Karpas-422 (cell line): ENCODE data around the gene CHPF. TPM values are rescaled to one million over a fixed set of nuclear protein-coding genes. Genes with fewer than 3 reads are reported as not detected.
A peak's percentile ranks its signal among the peaks of the same experiment; 100 is the strongest.

Experiments
- DNase-seq: peaks from one replicate; pipeline ENCODE4 v3.0.0-alpha.2; 2015
- H2AFZ ChIP-seq: fragments of 200-600 bp; sonication (generic); 2 replicates; pipeline ENCODE4 v1.6.1; 2014; ENCODE audit warnings: antibody characterized with exemption, low read length, mixed read lengths
- H3K27ac ChIP-seq: fragments of 200-600 bp; sonication (generic); 2 replicates; pipeline ENCODE4 v1.5.1; 2014; ENCODE audit warnings: mild to moderate bottlenecking, low read length, moderate library complexity
- H3K27me3 ChIP-seq: fragments of 200-600 bp; sonication (generic); 2 replicates; pipeline ENCODE4 v1.6.1; 2014; ENCODE audit warnings: low read length, mixed read lengths
- H3K36me3 ChIP-seq: fragments of 200-600 bp; sonication (generic); 2 replicates; pipeline ENCODE4 v1.6.1; 2014; ENCODE audit warnings: low read length, mixed read lengths; ENCODE audit not compliant: insufficient read depth
- H3K4me1 ChIP-seq: fragments of 200-600 bp; sonication (generic); 2 replicates; pipeline ENCODE4 v1.6.1; 2014; ENCODE audit warnings: mild to moderate bottlenecking, low read length, mixed read lengths
- H3K4me2 ChIP-seq: fragments of 200-600 bp; sonication (generic); 2 replicates; pipeline ENCODE4 v1.6.1; 2014; ENCODE audit warnings: low read length, low read depth, mild to moderate bottlenecking; ENCODE audit not compliant: poor library complexity, severe bottlenecking
- H3K4me3 ChIP-seq: fragments of 200-600 bp; sonication (generic); 2 replicates; pipeline ENCODE4 v1.5.1; 2014; ENCODE audit warnings: mild to moderate bottlenecking, antibody characterized with exemption, low read length, mixed read lengths
- H3K79me2 ChIP-seq: fragments of 200-600 bp; sonication (generic); 2 replicates; pipeline ENCODE4 v1.6.1; 2014; ENCODE audit warnings: mild to moderate bottlenecking, low read length, mixed read lengths
- H3K9ac ChIP-seq: fragments of 200-600 bp; sonication (generic); 2 replicates; pipeline ENCODE4 v1.6.0; 2014; ENCODE audit warnings: low read length
- H3K9me2 ChIP-seq: fragments of 200-600 bp; sonication (generic), shearing (Covaris generic); replicated peaks from 2 replicates; pipeline ENCODE4 v1.6.0; 2014; ENCODE audit warnings: mild to moderate bottlenecking, low read length, moderate library complexity; ENCODE audit not compliant: insufficient read depth
- H3K9me3 ChIP-seq: fragments of 300-700, 200-600 bp; sonication (generic); 2 replicates; pipeline ENCODE4 v1.6.1; 2014; ENCODE audit warnings: low read length, mixed read lengths
- H4K20me1 ChIP-seq: fragments of 200-600 bp; sonication (generic); 2 replicates; pipeline ENCODE4 v1.6.1; 2014; ENCODE audit warnings: mild to moderate bottlenecking, antibody characterized with exemption, low read length, low read depth; ENCODE audit not compliant: insufficient read depth
- total RNA-seq: library from RNA; depleted of rRNA; stranded (reverse); fragments of >200 nt; shearing (Covaris generic); gene quantifications from 2 replicates; pipeline ENCODE4 v1.2.3, GENCODE V29; 2014; ENCODE audit warnings: low replicate concordance

Gene CHPF
- total RNA-seq, 1 experiment from 2014 or later, result 25.5 TPM

DNA sequence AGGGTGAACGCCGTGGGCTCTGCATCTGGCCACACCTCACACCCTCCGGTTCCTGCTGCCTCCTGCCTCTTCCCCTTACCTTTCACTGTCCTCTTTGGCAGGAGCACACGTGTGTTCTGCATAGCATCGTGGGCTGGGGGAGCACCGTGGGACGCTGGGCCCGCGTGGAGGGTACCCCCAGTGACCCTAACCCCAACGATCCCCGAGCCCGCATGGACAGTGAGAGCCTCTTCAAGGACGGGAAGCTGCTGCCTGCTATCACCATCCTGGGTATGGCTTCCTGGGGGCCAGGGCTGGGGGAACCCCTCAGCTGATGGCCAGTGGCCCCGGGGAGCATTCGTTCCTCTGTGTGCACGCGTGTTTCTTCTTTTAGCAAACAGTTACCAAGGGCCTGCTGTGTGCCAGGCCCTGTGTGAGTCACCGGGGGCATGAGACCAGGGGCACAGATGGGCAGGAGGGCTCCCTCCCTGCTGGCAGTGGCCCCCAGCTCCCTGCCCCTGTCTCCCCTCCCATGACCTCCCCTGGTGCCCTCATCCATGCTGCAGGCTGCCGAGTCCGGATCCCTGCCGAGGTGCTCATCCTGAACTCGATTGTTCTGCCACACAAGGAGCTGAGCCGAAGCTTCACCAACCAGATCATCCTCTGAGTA, 37.3 kb downstream of the CHPF start:
- Histone ChIP-seq H3K27ac (no peak overlapping the region), H3K27me3 (no peaks in the 10 kb centered on the region), H4K20me1 (0 out of 2 replicates have a peak, but pooled peaks cover 4% of the 10 kb centered on the region), H2AFZ (no peak overlapping the region), H3K9ac (no peak overlapping the region), H3K79me2 (no peaks in the 10 kb centered on the region), H3K36me3 (no peaks in the 10 kb centered on the region), H3K4me3 (no peak overlapping the region), H3K9me2 (no peaks in the 10 kb centered on the region), H3K4me1 (peaks cover 7% of the 10 kb centered on the region), H3K9me3 (no peaks in the 10 kb centered on the region), H3K4me2 (no peak overlapping the region)
- no peak for DNase-seq

DNA sequence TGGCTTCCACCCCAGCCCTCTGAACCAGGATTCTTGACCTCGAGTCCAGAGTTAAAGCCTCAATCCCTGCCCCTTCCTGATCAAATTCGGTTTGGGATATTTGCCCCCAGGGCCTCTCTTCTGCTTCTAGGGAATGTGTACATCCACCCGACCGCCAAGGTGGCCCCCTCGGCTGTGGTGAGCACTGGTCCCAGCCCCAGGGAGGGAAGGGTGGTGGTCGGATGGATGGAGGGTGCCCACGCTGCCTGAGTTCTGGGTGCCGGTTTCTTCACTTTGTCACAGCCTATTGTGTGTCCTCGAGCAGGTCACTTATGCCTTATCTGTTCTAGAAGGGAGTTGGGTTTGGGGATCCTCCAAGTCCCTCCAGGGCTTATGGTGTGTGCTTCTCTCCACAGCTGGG, 38.0 kb downstream of the CHPF start:
- no peak overlapping the region for H2AFZ ChIP-seq
- H3K27ac ChIP-seq, result no peak overlapping the region
- H3K9me3 ChIP-seq, result no peaks in the 10 kb centered on the region
- no peak overlapping the region for H3K4me2 ChIP-seq
- H3K27me3 ChIP-seq, result no peaks in the 10 kb centered on the region
- no peaks in the 10 kb centered on the region for H3K9me2 ChIP-seq
- H3K4me1 ChIP-seq, result peaks cover 3% of the 10 kb centered on the region
- H4K20me1 ChIP-seq, result 0 out of 2 replicates have a peak, but pooled peaks cover 4% of the 10 kb centered on the region
- H3K36me3 ChIP-seq, result no peaks in the 10 kb centered on the region
- H3K9ac ChIP-seq, result no peak overlapping the region
- H3K4me3 ChIP-seq, result no peak overlapping the region
- H3K79me2 ChIP-seq, result no peaks in the 10 kb centered on the region
- no peak for DNase-seq

DNA sequence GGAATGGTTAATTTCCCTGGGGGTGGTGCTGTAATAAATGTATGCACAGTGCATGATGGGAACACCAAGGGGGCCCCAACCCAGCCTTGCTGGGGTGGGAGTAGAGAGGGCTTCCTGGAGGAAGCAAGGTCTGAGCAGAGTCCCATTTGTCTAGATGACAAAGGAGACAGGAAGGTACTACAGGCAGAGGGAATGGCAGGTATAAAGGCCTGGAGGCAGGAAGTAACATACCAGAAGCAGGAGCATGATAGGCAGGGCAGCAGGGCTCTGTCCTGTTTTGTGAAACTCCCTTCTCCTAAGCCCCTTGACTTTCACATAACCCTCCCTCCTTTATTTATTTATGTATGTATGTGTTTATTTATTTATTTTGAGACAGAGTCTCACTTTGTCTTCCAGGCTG, 41.0 kb downstream of the CHPF start:
- no peak for DNase-seq
- Histone ChIP-seq H3K4me2 (no peak overlapping the region), H3K4me1 (peaks cover 18% of the 10 kb centered on the region)

DNA sequence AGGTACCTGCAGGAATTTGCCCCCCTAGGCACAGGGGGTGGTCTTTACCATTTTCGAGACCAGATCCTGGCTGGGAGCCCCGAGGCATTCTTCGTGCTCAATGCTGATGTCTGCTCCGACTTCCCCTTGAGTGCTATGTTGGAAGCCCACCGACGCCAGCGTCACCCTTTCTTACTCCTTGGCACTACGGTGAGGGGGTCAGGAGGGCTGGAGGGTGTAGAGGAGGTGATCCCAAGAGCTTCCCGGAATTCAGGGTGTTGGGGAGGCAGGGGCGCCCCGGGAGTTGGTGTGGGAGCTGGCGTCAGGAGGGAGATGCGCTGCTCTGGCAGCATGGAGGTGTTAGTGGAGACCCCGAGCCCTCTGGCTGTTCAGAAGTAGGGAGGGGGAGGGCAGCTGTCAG, 41.8 kb downstream of the CHPF start:
- no peaks in the 10 kb centered on the region for H3K27me3 ChIP-seq
- no peak overlapping the region for H3K4me2 ChIP-seq
- no peaks in the 10 kb centered on the region for H3K9me2 ChIP-seq
- H3K9me3 ChIP-seq, result no peaks in the 10 kb centered on the region
- H3K27ac ChIP-seq, result no peak overlapping the region
- no peak overlapping the region for H3K4me3 ChIP-seq
- peaks cover 18% of the 10 kb centered on the region for H3K4me1 ChIP-seq
- DNase-seq, result no peak
- H2AFZ ChIP-seq, result no peak overlapping the region
- H3K79me2 ChIP-seq, result no peaks in the 10 kb centered on the region; the same call in 1 of the 2 replicates
- H3K36me3 ChIP-seq, result no peaks in the 10 kb centered on the region
- no peaks in the 10 kb centered on the region for H4K20me1 ChIP-seq
- no peak overlapping the region for H3K9ac ChIP-seq

More for the DNA sequence above, 41.0 kb downstream of the CHPF start:
- Histone ChIP-seq H2AFZ (no peak overlapping the region), H3K79me2 (no peaks in the 10 kb centered on the region; the same call in 1 of the 2 replicates), H3K36me3 (no peaks in the 10 kb centered on the region), H3K27me3 (no peaks in the 10 kb centered on the region), H3K9me2 (no peaks in the 10 kb centered on the region), H3K27ac (no peak overlapping the region), H3K9me3 (no peaks in the 10 kb centered on the region), H4K20me1 (no peaks in the 10 kb centered on the region), H3K4me3 (no peak overlapping the region), H3K9ac (no peak overlapping the region)

DNA sequence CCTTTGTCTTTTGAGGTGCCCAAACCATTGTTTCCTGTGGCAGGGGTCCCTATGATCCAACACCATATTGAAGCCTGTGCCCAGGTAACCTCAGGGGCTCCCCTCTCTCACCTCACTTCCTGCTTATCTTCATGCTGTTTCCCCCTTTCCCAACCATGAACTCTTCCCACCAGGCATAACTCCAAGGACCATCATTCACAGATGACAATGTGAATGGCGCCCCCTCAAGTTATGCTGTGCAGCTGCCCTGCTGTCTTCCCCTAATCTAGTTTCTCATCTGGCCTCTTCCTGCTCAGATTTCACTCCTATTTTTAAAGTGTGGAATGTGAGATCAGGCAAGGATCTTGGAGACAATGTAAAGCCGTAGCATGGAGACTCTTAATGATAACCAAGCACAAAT, 43.5 kb downstream of the CHPF start:
- no peak for DNase-seq
- Histone ChIP-seq H3K79me2 (no peaks in the 10 kb centered on the region; the same call in 1 of the 2 replicates), H3K4me2 (peak overlapping the region; percentile 86), H3K9me2 (no peaks in the 10 kb centered on the region), H2AFZ (no peak overlapping the region), H3K4me3 (peak overlapping the region; percentile 73; the same call in 1 of the 2 replicates), H3K9me3 (no peaks in the 10 kb centered on the region), H3K9ac (peak overlapping the region; percentile 76), H3K4me1 (peaks cover 23% of the 10 kb centered on the region), H3K27me3 (no peaks in the 10 kb centered on the region), H3K27ac (no peak overlapping the region), H4K20me1 (no peaks in the 10 kb centered on the region), H3K36me3 (no peaks in the 10 kb centered on the region)

DNA sequence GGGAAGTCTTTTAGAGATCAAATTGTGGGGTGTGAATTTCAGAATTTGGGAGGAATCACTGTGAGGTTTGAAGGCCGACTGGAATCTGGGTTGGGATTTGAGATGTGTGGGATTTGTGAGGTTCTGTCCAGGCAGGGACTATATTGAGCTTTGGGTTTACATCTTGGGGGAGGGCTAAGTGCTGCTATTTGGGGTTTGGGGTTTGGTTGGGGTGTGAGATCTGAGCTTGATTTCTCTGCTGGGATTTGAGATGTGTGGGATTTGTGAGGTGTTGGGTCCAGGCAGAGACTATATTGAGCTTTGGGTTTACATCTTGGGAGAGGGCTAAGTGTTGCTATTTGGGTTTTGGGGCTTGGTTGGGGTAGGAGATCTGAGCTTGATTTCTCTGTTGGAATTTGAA, 44.1 kb downstream of the CHPF start:
- H3K9me3 ChIP-seq, result no peaks in the 10 kb centered on the region
- peaks cover 23% of the 10 kb centered on the region for H3K4me1 ChIP-seq
- no peaks in the 10 kb centered on the region; the same call in 1 of the 2 replicates for H3K79me2 ChIP-seq
- no peaks in the 10 kb centered on the region for H3K9me2 ChIP-seq
- no peak overlapping the region for H2AFZ ChIP-seq
- H3K9ac ChIP-seq, result peak overlapping the region; percentile 76
- no peak for DNase-seq
- H3K27me3 ChIP-seq, result no peaks in the 10 kb centered on the region
- peak overlapping the region; percentile 86 for H3K4me2 ChIP-seq
- H3K27ac ChIP-seq, result no peak overlapping the region
- peak overlapping the region; percentile 73 for H3K4me3 ChIP-seq
- no peaks in the 10 kb centered on the region for H3K36me3 ChIP-seq
- no peaks in the 10 kb centered on the region for H4K20me1 ChIP-seq

DNA sequence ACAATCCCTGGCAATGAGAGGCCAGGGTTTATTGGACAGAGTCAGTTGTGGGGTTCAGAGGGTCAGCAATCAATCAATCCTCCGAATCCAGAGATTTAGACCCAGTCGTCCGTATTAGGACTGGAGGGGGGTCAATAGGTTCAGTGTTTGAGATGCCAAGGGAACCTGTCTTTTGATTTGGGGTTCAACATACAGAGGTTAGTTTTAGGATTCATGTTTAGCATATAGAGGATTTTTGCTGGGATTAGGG, 44.6 kb downstream of the CHPF start:
- Histone ChIP-seq H3K9me3 (no peaks in the 10 kb centered on the region), H3K79me2 (no peaks in the 10 kb centered on the region; the same call in 1 of the 2 replicates), H4K20me1 (no peaks in the 10 kb centered on the region), H3K27me3 (no peaks in the 10 kb centered on the region), H3K4me2 (peak overlapping the region; percentile 86), H3K4me3 (peak overlapping the region; percentile 73), H3K27ac (no peak overlapping the region), H3K36me3 (no peaks in the 10 kb centered on the region), H3K9ac (peak overlapping the region; percentile 76), H3K9me2 (no peaks in the 10 kb centered on the region), H3K4me1 (peaks cover 23% of the 10 kb centered on the region), H2AFZ (no peak overlapping the region)
- no peak for DNase-seq

DNA sequence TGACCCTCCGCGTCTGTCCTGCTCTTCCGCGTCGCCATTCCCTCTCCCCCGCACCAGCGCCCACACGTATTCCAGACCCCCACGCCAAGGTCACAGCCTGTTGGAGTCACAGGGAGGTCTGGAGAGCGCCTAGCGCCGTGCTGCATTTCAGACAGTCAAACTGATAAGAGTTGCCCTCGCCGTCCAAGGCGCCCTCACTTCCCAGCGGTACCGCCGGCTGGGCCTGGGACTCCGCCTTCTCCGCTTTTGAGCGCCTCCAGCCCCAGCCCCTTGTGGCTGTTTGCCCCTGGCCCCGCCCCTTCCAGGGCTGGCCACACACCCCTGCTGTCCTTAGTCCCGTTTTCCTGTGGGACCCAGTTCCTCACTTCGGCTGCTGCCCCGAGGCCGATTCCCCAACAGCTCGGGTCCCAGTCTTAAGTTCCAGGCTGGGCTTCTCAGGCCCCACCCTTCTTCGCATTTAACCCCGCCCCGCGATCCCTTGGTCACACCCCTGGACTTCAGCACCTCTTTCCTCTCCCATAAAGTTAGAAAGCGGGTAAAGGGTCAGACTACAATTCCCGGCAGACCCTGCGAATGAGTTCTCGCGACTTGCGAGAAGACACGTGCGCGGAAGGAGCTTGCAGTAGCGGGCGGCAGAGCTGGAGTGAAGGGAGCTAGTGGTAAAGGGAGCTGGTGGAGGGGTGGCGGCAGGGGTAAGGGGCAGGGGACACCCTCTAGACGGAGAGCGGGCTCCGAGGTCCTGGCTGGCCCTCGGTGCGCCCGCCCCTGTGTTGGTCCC, 45.1 kb downstream of the CHPF start, which contains the start of gene GMPPA:
GMPPA (plus strand) TSS at position 612 of the 778 bp plus-strand sequence. CDS start 1,085 bp downstream, outside the sequence.
- DNase-seq, result peak; percentile 98
- Histone ChIP-seq H3K9me2 (no peaks in the 10 kb centered on the region), H4K20me1 (no peaks in the 10 kb centered on the region), H3K9me3 (no peaks in the 10 kb centered on the region), H3K4me3 (peak within 1 kb of the TSS; percentile 73), H3K27me3 (no peaks in the 10 kb centered on the region), H3K4me2 (peak within 1 kb of the TSS; percentile 86), H3K79me2 (no peaks in the 10 kb centered on the region; the same call in 1 of the 2 replicates), H3K4me1 (peaks cover 23% of the 10 kb centered on the region), H3K36me3 (no peaks in the 10 kb centered on the region), H3K27ac (no peak within 1 kb of the TSS), H2AFZ (no peak within 1 kb of the TSS), H3K9ac (peak within 1 kb of the TSS; percentile 76)
